HepG2 (cell line): ENCODE data around the gene SECISBP2L. TPM values are rescaled to one million over a fixed set of nuclear protein-coding genes. Genes with fewer than 3 reads are reported as not detected.

ENCODE experiments used
- HDAC1 ChIP-seq: sonication (generic); formaldehyde crosslinking; IDR thresholded peaks from 2 replicates; pipeline ENCODE4 v1.5.1; 2020; ENCODE audit warnings: mild to moderate bottlenecking, missing genetic modification reagents
- POLR2A ChIP-seq, 2 experiments: IDR thresholded peaks; 2 replicates each; pipeline ENCODE4 v1.6.1; 2011; ENCODE audit warnings: low read depth in 2 of 2, low read length in 2 of 2, mild to moderate bottlenecking in 1 of 2, moderate library complexity in 1 of 2; ENCODE audit not compliant: insufficient read depth in 1 of 2
- SOX5 ChIP-seq: IDR thresholded peaks from 2 replicates; pipeline ENCODE4 v1.6.1; 2016; ENCODE audit warnings: borderline replicate concordance
- SP4 ChIP-seq: sonication (generic); formaldehyde crosslinking; IDR thresholded peaks from 2 replicates; pipeline ENCODE4 v1.8.1; 2023; ENCODE audit warnings: mild to moderate bottlenecking, missing genetic modification reagents
- TP53 ChIP-seq: sonication (generic); formaldehyde crosslinking; conservative IDR thresholded peaks from 2 replicates; pipeline ENCODE4 v1.4.0; 2020; ENCODE audit warnings: missing genetic modification reagents
- YEATS2 ChIP-seq: sonication (generic); formaldehyde crosslinking; IDR thresholded peaks from 2 replicates; pipeline ENCODE4 v1.4.0; 2020; ENCODE audit warnings: missing genetic modification reagents, borderline replicate concordance
- ZIK1 ChIP-seq: sonication (generic); formaldehyde crosslinking; IDR thresholded peaks from 2 replicates; pipeline ENCODE4 v1.5.0; 2020; ENCODE audit warnings: mild to moderate bottlenecking, low read depth, missing genetic modification reagents, borderline replicate concordance
- ZNF230 ChIP-seq: sonication (generic); formaldehyde crosslinking; IDR thresholded peaks from 2 replicates; pipeline ENCODE4 v1.4.0; 2020; ENCODE audit warnings: mild to moderate bottlenecking, missing genetic modification reagents
- polyA plus RNA-seq, 8 experiments: library from polyadenylated mRNA; depleted of rRNA in 3 of 8; stranded (reverse) in 7 of 8; unstranded in 1 of 8; fragments of >200 nt; fragmentation: Illumina TruSeq in 4 of 8; extraction: Trizol in 4 of 8; gene quantifications; 2 replicates each; pipeline versions ENCODE4 v1.2.1 to v1.2.3, GENCODE V29; 2011 to 2016; ENCODE audit warnings: low read depth in 4 of 8, missing spikeins in 1 of 8, mixed read lengths in 1 of 8; ENCODE audit not compliant: insufficient read depth in 1 of 8
- total RNA-seq, 5 experiments: library from RNA; depleted of rRNA; stranded (reverse); fragments of >200 nt; fragmentation: Illumina TruSeq; extraction: Trizol; gene quantifications; 2 replicates each; pipeline ENCODE4 v1.2.3, GENCODE V29; 2016; ENCODE audit warnings: low read depth in 1 of 5
- TF ChIP-seq, protein P1 (sequence below): sonication (generic); formaldehyde crosslinking; IDR thresholded peaks from 2 replicates; pipeline ENCODE4 v1.5.1; 2020; ENCODE audit warnings: mild to moderate bottlenecking, missing genetic modification reagents, moderate library complexity
- TF ChIP-seq, protein P2 (sequence below): sonication (generic); formaldehyde crosslinking; IDR thresholded peaks from 2 replicates; pipeline ENCODE4 v1.4.0; 2020; ENCODE audit warnings: missing genetic modification reagents, low read depth, mild to moderate bottlenecking, borderline replicate concordance
- TF ChIP-seq, protein P3 (sequence below): sonication (generic); formaldehyde crosslinking; IDR thresholded peaks from 2 replicates; pipeline ENCODE4 v1.5.0; 2020; ENCODE audit warnings: mild to moderate bottlenecking, missing genetic modification reagents, borderline replicate concordance
- TF ChIP-seq, protein P4 (sequence below): sonication (generic); formaldehyde crosslinking; IDR thresholded peaks from 2 replicates; pipeline ENCODE4 v1.5.0; 2020; ENCODE audit warnings: mild to moderate bottlenecking, missing genetic modification reagents, moderate library complexity
- TF ChIP-seq, protein P5 (sequence below): sonication (generic); formaldehyde crosslinking; IDR thresholded peaks from 2 replicates; pipeline ENCODE4 v1.8.0; 2022; ENCODE audit warnings: missing genetic modification reagents, mild to moderate bottlenecking, borderline replicate concordance

Gene SECISBP2L
- total and polyA plus RNA-seq, 2 of the 13 experiments (the other 11 are each of a cell fraction or from before 2014, with no cell fraction given): 13.9 to 15.6 TPM

DNA sequence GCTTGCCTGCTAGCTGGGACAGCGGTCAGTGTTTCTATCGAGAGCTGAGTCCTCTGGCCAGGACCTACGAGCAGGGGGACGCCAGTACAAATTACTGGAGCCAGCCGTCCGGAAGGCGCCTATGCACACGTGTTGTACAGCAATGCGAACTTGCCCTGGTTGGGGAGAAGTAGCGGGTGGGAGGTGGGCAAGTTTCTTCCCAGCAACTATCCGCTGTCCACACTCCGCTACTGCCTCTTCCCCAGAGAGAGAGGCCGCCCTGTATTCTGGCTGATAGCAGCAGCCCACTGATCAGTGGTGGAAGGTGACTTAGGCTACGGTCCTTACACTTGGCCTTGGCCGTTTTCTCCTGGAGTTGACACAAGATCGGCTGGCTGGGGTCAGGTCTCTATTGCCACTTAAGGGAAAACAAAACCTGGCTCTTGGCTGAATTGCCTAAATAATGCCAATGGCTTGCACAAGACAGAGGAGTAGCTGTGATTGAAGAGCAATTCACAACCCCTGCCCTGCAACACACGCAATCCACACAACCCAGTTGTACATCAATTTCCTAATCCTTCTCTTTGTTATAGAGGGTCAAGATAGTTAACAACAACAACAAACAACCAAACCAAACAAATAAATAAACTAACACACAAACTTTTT lies 69.7 kb downstream of the SECISBP2L start (continued):
- TF ChIP-seq, protein P1, sequence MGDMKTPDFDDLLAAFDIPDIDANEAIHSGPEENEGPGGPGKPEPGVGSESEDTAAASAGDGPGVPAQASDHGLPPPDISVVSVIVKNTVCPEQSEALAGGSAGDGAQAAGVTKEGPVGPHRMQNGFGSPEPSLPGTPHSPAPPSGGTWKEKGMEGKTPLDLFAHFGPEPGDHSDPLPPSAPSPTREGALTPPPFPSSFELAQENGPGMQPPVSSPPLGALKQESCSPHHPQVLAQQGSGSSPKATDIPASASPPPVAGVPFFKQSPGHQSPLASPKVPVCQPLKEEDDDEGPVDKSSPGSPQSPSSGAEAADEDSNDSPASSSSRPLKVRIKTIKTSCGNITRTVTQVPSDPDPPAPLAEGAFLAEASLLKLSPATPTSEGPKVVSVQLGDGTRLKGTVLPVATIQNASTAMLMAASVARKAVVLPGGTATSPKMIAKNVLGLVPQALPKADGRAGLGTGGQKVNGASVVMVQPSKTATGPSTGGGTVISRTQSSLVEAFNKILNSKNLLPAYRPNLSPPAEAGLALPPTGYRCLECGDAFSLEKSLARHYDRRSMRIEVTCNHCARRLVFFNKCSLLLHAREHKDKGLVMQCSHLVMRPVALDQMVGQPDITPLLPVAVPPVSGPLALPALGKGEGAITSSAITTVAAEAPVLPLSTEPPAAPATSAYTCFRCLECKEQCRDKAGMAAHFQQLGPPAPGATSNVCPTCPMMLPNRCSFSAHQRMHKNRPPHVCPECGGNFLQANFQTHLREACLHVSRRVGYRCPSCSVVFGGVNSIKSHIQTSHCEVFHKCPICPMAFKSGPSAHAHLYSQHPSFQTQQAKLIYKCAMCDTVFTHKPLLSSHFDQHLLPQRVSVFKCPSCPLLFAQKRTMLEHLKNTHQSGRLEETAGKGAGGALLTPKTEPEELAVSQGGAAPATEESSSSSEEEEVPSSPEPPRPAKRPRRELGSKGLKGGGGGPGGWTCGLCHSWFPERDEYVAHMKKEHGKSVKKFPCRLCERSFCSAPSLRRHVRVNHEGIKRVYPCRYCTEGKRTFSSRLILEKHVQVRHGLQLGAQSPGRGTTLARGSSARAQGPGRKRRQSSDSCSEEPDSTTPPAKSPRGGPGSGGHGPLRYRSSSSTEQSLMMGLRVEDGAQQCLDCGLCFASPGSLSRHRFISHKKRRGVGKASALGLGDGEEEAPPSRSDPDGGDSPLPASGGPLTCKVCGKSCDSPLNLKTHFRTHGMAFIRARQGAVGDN: peak; percentile 64
- no peak for TF ChIP-seq ZNF230 (CRISPR knock-in tag)
- 0 out of 4 replicates have a peak, but pooled peaks of 1 of the 2 experiments have one; percentile 11 for TF ChIP-seq POLR2A (IDR thresholded peaks at IDR 0.05; ENCODE audit: insufficient read depth in 1 of 2, low read depth in 2 of 2, low read length in 2 of 2)
- peak; percentile 38; the same call in 1 of the 2 replicates for TF ChIP-seq ZIK1 (CRISPR knock-in tag)
- TF ChIP-seq SOX5 (CRISPR knock-in tag): peak; percentile 10; the same call in 1 of the 2 replicates
- TF ChIP-seq, protein P2, sequence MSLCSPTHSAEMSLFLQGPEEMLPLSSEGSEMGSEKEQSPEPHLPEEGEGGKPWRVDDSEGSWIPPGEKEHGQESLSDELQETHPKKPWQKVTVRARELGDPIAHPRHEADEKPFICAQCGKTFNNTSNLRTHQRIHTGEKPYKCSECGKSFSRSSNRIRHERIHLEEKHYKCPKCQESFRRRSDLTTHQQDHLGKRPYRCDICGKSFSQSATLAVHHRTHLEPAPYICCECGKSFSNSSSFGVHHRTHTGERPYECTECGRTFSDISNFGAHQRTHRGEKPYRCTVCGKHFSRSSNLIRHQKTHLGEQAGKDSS: 0 out of 2 replicates have a peak, but pooled peaks have one; percentile 25
- 0 out of 2 replicates have a peak, but pooled peaks have one; percentile 15 for TF ChIP-seq YEATS2 (CRISPR knock-in tag)
- TF ChIP-seq, protein P3, sequence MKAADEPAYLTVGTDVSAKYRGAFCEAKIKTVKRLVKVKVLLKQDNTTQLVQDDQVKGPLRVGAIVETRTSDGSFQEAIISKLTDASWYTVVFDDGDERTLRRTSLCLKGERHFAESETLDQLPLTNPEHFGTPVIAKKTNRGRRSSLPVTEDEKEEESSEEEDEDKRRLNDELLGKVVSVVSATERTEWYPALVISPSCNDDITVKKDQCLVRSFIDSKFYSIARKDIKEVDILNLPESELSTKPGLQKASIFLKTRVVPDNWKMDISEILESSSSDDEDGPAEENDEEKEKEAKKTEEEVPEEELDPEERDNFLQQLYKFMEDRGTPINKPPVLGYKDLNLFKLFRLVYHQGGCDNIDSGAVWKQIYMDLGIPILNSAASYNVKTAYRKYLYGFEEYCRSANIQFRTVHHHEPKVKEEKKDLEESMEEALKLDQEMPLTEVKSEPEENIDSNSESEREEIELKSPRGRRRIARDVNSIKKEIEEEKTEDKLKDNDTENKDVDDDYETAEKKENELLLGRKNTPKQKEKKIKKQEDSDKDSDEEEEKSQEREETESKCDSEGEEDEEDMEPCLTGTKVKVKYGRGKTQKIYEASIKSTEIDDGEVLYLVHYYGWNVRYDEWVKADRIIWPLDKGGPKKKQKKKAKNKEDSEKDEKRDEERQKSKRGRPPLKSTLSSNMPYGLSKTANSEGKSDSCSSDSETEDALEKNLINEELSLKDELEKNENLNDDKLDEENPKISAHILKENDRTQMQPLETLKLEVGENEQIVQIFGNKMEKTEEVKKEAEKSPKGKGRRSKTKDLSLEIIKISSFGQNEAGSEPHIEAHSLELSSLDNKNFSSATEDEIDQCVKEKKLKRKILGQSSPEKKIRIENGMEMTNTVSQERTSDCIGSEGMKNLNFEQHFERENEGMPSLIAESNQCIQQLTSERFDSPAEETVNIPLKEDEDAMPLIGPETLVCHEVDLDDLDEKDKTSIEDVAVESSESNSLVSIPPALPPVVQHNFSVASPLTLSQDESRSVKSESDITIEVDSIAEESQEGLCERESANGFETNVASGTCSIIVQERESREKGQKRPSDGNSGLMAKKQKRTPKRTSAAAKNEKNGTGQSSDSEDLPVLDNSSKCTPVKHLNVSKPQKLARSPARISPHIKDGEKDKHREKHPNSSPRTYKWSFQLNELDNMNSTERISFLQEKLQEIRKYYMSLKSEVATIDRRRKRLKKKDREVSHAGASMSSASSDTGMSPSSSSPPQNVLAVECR (CRISPR knock-in tag): peak; percentile 20; the same call in 1 of the 2 replicates
- TF ChIP-seq SP4 (CRISPR knock-in tag): 0 out of 2 replicates have a peak, but pooled peaks have one; percentile 27
- TF ChIP-seq HDAC1 (CRISPR knock-in tag): no peak
- 0 out of 2 replicates have a peak, but pooled peaks have one; percentile 4 for TF ChIP-seq TP53 (CRISPR knock-in tag)
- TF ChIP-seq, protein P4, sequence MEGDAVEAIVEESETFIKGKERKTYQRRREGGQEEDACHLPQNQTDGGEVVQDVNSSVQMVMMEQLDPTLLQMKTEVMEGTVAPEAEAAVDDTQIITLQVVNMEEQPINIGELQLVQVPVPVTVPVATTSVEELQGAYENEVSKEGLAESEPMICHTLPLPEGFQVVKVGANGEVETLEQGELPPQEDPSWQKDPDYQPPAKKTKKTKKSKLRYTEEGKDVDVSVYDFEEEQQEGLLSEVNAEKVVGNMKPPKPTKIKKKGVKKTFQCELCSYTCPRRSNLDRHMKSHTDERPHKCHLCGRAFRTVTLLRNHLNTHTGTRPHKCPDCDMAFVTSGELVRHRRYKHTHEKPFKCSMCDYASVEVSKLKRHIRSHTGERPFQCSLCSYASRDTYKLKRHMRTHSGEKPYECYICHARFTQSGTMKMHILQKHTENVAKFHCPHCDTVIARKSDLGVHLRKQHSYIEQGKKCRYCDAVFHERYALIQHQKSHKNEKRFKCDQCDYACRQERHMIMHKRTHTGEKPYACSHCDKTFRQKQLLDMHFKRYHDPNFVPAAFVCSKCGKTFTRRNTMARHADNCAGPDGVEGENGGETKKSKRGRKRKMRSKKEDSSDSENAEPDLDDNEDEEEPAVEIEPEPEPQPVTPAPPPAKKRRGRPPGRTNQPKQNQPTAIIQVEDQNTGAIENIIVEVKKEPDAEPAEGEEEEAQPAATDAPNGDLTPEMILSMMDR (CRISPR knock-in tag): 0 out of 2 replicates have a peak, but pooled peaks have one; percentile 5
- TF ChIP-seq, protein P5, sequence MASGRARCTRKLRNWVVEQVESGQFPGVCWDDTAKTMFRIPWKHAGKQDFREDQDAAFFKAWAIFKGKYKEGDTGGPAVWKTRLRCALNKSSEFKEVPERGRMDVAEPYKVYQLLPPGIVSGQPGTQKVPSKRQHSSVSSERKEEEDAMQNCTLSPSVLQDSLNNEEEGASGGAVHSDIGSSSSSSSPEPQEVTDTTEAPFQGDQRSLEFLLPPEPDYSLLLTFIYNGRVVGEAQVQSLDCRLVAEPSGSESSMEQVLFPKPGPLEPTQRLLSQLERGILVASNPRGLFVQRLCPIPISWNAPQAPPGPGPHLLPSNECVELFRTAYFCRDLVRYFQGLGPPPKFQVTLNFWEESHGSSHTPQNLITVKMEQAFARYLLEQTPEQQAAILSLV (CRISPR knock-in tag): 0 out of 2 replicates have a peak, but pooled peaks have one; percentile 30
